WI38 (cell line): ENCODE data around the gene RBKS.
A peak's percentile ranks its signal among the peaks of the same experiment; 100 is the strongest.
"Not testable (repeated sequence)": the region's sequence is repeated elsewhere in the genome, so short reads cannot be mapped to it uniquely, and the experiment has no call there.

Experiments used
- H3K4me3 ChIP-seq: 2 replicates; pipeline ENCODE4 v1.5.1; 2011; ENCODE audit warnings: low read depth, mild to moderate bottlenecking, control low read depth, low read length
- CTCF ChIP-seq: IDR thresholded peaks from 2 replicates; pipeline ENCODE4 v1.5.1; 2012; ENCODE audit warnings: low read depth, mild to moderate bottlenecking, control low read depth, low read length

Gene RBKS

GRCh38 chr2:27776097-27776496 lies 114.1 kb downstream of the RBKS start:
- H3K4me3 ChIP-seq = no peak overlapping the region
- TF ChIP-seq CTCF = no peak

- no peak for TF ChIP-seq CTCF
- no peak overlapping the region for H3K4me3 ChIP-seq
These were observed 116.2 kb downstream of the RBKS start for GRCh38 chr2:27773959-27774358.

DNA sequence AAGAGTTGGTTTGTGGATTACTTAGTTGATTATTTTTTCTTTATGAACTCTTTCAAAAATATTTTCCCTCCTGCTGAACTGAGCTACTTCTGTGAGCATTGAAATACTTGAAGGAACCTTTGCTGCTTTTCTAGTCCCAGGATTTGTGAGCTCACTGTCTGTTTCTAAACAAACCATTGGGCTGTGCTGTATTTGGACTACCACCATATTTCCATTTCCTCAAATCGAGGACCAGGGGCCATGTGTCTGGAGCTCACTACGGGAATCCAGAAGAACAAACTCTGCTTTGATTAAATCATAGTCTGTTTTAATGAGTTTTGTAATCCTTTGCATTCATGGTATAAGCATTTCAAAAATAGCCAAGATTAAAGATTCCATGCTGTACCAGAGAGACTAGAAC lies 117.4 kb downstream of the RBKS start:
- no peak for TF ChIP-seq CTCF
- peak overlapping the region; percentile 78 for H3K4me3 ChIP-seq

GRCh38 chr2:27771548-27772335 lies 118.4 kb downstream of the RBKS start, which contains the start of gene MRPL33:
MRPL33 (plus strand) TSS chr2:27771719; CDS start chr2:27771778, 59 bp downstream.
- peak within 1 kb of the TSS; percentile 78 for H3K4me3 ChIP-seq
- no peak for TF ChIP-seq CTCF

GRCh38 chr2:27771202-27771547 lies 119.0 kb downstream of the RBKS start:
- H3K4me3 ChIP-seq = peak overlapping the region; percentile 78
- no peak for TF ChIP-seq CTCF

DNA sequence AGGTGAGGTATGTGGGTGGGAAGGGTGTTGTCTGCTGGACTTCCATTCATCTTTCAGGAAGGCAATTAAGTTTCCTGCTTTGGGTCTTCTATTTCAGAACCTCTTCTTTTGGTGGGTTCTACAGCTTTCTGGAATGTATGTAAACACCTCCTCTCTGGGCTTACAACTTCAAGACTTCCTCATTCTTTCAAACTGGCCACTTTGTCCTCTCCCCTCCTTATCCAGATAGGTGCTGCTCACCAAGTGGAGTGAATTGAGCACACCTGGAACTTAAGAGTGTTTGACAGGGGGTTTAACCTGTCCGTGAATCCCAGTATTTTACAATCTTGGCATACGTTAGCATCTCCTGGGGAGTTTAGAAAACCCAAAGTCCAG lies 123.9 kb downstream of the RBKS start:
- TF ChIP-seq CTCF = no peak
- no peak overlapping the region for H3K4me3 ChIP-seq

DNA sequence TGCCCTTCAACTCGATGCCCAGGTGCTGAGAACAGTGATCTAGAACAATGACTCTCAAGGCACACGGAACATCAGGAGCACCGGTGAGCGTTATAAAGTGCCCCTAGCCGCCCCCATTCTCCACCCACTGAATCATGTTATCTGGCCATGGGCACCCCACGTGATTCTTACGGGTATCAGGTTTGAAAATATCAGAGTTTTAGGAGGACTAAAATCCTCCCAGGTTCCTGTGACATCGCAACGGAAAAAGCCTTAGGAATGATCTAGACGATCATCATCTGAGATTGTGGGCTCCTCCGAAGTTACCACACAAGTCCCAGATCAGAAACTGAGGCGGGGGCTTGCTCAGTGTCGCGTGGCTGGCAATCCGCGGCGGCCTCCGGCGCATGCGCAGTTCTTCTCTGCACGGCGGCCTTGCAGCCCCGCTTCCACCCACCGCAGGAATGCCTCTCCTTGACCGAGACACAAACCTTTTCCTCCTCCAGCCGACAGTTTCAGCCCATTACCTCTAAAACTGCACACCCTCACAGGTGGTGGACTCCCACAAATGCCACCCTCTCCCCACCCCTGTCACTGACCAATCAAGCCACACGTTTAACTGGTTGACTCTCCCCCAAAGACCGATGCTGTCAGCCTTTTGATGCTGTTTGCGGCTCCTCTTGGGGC lies 124.4 kb downstream of the RBKS start:
- no peak overlapping the region for H3K4me3 ChIP-seq

GRCh38 chr2:27764526-27764925 lies 125.7 kb downstream of the RBKS start:
- not testable (repeated sequence) for H3K4me3 ChIP-seq

More for the DNA sequence above, 124.4 kb downstream of the RBKS start:
- TF ChIP-seq CTCF = no peak
